NT2/D1 (cell line): Measurements from ENCODE around the gene GPAT3.

Experiments used
- SUZ12 ChIP-seq: IDR thresholded peaks from 2 replicates; pipeline ENCODE4 v1.6.1; 2011; ENCODE audit not compliant: insufficient read length, insufficient read depth; ENCODE audit errors: extremely low read depth
- YY1 ChIP-seq: IDR thresholded peaks from 2 replicates; pipeline ENCODE4 v1.6.1; 2011; ENCODE audit not compliant: insufficient read length, insufficient read depth
- ZNF274 ChIP-seq: IDR thresholded peaks from 2 replicates; pipeline ENCODE4 v1.6.1; 2011; ENCODE audit warnings: mild to moderate bottlenecking, low read depth, low read length

GRCh38 chr4:83556006-83556707 is 20.2 kb downstream of the GPAT3 start:
- TF ChIP-seq YY1 = no peak
- no peak for TF ChIP-seq SUZ12
- TF ChIP-seq ZNF274 = no peak
